Astrocyte (in vitro differentiated cells and primary cell): ENCODE data around the gene GRID2. TPM values are rescaled to one million over a fixed set of nuclear protein-coding genes. Genes with fewer than 3 reads are reported as not detected.

Experiments
- DNase-seq: peaks from one replicate; pipeline ENCODE4 v3.0.0-alpha.2; 2010; ENCODE audit warnings: low read depth
- FAIRE-seq: peaks from 2 replicates; lab custom pipeline; 2011; peaks lifted over from hg19 to GRCh38; lab: Jason Lieb, UNC
- H2AFZ ChIP-seq: 2 replicates; pipeline ENCODE4 v1.6.0; 2012; ENCODE audit warnings: low read depth, low read length, inconsistent platforms
- H3K27ac ChIP-seq: 2 replicates; pipeline ENCODE4 v1.5.1; 2011; ENCODE audit warnings: low read depth, low read length, inconsistent platforms
- H3K27me3 ChIP-seq: 2 replicates; pipeline ENCODE4 v1.6.0; 2011; ENCODE audit warnings: low read length, inconsistent platforms; ENCODE audit not compliant: insufficient read depth
- H3K36me3 ChIP-seq: 2 replicates; pipeline ENCODE4 v1.5.1; 2011; ENCODE audit warnings: low read length, inconsistent platforms; ENCODE audit not compliant: insufficient read depth
- H3K4me1 ChIP-seq: 2 replicates; pipeline ENCODE4 v1.5.1; 2011; ENCODE audit warnings: low read length, inconsistent platforms; ENCODE audit not compliant: insufficient read depth
- H3K4me2 ChIP-seq: 2 replicates; pipeline ENCODE4 v1.6.0; 2012; ENCODE audit warnings: low read length, inconsistent platforms
- H3K4me3 ChIP-seq: 2 replicates; pipeline ENCODE4 v1.5.1; 2011; ENCODE audit warnings: low read depth, mild to moderate bottlenecking, low read length, inconsistent platforms; ENCODE audit not compliant: insufficient read depth
- H3K79me2 ChIP-seq: 2 replicates; pipeline ENCODE4 v1.6.0; 2012; ENCODE audit warnings: mild to moderate bottlenecking, low read length, inconsistent platforms; ENCODE audit not compliant: insufficient read depth
- H3K9ac ChIP-seq: 2 replicates; pipeline ENCODE4 v1.6.0; 2012; ENCODE audit warnings: mild to moderate bottlenecking, low read length, inconsistent platforms
- H3K9me3 ChIP-seq: 2 replicates; pipeline ENCODE4 v1.5.1; 2012; ENCODE audit warnings: low read depth, mild to moderate bottlenecking, low read length, inconsistent platforms; ENCODE audit not compliant: insufficient read depth
- H4K20me1 ChIP-seq: 2 replicates; pipeline ENCODE4 v1.6.0; 2012; ENCODE audit warnings: low read length, inconsistent platforms; ENCODE audit not compliant: insufficient read depth
- H3K27ac Mint-ChIP-seq: one replicate; pipeline ENCODE4 v1.8.0; 2021; ENCODE audit warnings: mild to moderate bottlenecking, mixed read lengths; ENCODE audit not compliant: unreplicated experiment
- H3K27me3 Mint-ChIP-seq: one replicate; pipeline ENCODE4 v1.8.0; 2021; ENCODE audit warnings: low read depth, mixed read lengths; ENCODE audit not compliant: unreplicated experiment
- H3K36me3 Mint-ChIP-seq: one replicate; pipeline ENCODE4 v1.8.0; 2021; ENCODE audit warnings: low read depth, mixed read lengths; ENCODE audit not compliant: unreplicated experiment
- H3K4me1 Mint-ChIP-seq: one replicate; pipeline ENCODE4 v1.8.0; 2021; ENCODE audit warnings: low read depth, mixed read lengths; ENCODE audit not compliant: unreplicated experiment
- H3K4me3 Mint-ChIP-seq: one replicate; pipeline ENCODE4 v1.8.0; 2021; ENCODE audit warnings: mild to moderate bottlenecking, moderate library complexity, mixed read lengths; ENCODE audit not compliant: unreplicated experiment
- H3K9me3 Mint-ChIP-seq: one replicate; pipeline ENCODE4 v1.8.0; 2021; ENCODE audit warnings: mild to moderate bottlenecking, mixed read lengths; ENCODE audit not compliant: unreplicated experiment
- EZH2 ChIP-seq: IDR thresholded peaks from 2 replicates; pipeline ENCODE4 v1.6.1; 2012; ENCODE audit warnings: mild to moderate bottlenecking, low read length, inconsistent platforms; ENCODE audit not compliant: insufficient read depth
- total RNA-seq: library from RNA; stranded (reverse); gene quantifications from 2 replicates; pipeline ENCODE4 v1.2.1, GENCODE V29; 2021
- TF ChIP-seq, protein P1 (sequence below): IDR thresholded peaks from 2 replicates; pipeline ENCODE4 v1.5.1; 2011; ENCODE audit warnings: low read depth, mild to moderate bottlenecking, inconsistent platforms, low read length, moderate library complexity; ENCODE audit not compliant: insufficient read depth

The GRID2 gene
- total RNA-seq, 1 donor from 2014 or later = 0.14 TPM

DNA sequence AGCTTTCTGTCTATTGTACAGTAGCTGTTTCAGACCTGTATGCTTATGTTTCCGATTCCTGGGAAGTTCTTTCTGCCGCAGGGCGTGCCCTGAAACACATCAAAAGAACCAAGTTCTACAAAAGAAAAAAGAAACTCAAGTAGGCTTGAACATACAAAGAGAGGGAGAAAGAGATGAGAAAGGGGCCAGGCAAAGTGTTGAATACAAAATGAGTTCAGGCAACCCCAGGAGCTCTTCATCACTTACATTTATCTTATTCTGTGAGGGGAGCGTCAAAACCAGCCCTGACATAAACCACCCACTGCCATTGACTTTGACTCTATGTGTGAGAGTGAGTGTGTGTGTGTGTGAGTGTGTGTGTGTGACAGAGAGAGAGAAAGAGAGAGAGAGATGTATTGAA lies 1498.3 kb downstream of the GRID2 start:
- Histone ChIP-seq H2AFZ (no peak overlapping the region), H3K27me3 (peaks cover 6% of the 10 kb centered on the region), H3K9ac (no peak overlapping the region), H3K79me2 (no peaks in the 10 kb centered on the region), H3K9me3 (no peaks in the 10 kb centered on the region), H4K20me1 (no peaks in the 10 kb centered on the region), H3K27ac (no peak overlapping the region), H3K4me3 (no peak overlapping the region), H3K36me3 (no peaks in the 10 kb centered on the region), H3K4me2 (no peak overlapping the region), H3K4me1 (no peaks in the 10 kb centered on the region)
- H3K4me1 Mint-ChIP-seq = no peaks in the 10 kb centered on the region
- no peak overlapping the region for H3K27ac Mint-ChIP-seq
- no peaks in the 10 kb centered on the region for H3K9me3 Mint-ChIP-seq
- H3K36me3 Mint-ChIP-seq = no peaks in the 10 kb centered on the region
- no peak for FAIRE-seq
- no peak for DNase-seq
- no peak overlapping the region for H3K4me3 Mint-ChIP-seq
- no peak for TF ChIP-seq EZH2
- TF ChIP-seq, protein P1, sequence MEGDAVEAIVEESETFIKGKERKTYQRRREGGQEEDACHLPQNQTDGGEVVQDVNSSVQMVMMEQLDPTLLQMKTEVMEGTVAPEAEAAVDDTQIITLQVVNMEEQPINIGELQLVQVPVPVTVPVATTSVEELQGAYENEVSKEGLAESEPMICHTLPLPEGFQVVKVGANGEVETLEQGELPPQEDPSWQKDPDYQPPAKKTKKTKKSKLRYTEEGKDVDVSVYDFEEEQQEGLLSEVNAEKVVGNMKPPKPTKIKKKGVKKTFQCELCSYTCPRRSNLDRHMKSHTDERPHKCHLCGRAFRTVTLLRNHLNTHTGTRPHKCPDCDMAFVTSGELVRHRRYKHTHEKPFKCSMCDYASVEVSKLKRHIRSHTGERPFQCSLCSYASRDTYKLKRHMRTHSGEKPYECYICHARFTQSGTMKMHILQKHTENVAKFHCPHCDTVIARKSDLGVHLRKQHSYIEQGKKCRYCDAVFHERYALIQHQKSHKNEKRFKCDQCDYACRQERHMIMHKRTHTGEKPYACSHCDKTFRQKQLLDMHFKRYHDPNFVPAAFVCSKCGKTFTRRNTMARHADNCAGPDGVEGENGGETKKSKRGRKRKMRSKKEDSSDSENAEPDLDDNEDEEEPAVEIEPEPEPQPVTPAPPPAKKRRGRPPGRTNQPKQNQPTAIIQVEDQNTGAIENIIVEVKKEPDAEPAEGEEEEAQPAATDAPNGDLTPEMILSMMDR = no peak
- peaks cover 4% of the 10 kb centered on the region for H3K27me3 Mint-ChIP-seq

DNA sequence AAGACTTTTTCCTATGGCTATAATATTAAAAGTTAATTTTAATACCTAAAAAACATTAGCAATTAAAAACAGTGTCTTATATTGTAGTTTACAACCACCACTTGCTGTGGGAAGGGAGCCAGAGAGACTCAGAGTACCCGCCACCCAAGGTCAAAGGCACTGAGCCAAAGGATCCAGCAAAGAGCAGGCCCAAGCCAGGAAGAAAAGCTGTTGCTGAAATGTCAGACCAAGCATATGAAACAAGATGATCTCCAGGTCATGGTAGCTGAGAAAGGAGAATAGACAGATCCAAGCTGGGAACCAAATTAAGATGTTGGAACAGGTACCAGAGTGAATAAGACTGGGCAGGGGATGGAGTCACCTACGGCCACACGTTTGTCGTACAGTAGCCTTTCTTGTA lies 1506.0 kb downstream of the GRID2 start:
- Histone ChIP-seq H3K79me2 (no peaks in the 10 kb centered on the region), H3K36me3 (no peaks in the 10 kb centered on the region), H3K4me2 (no peak overlapping the region), H3K9me3 (no peaks in the 10 kb centered on the region), H2AFZ (no peak overlapping the region), H4K20me1 (no peaks in the 10 kb centered on the region), H3K9ac (no peak overlapping the region), H3K27me3 (no peaks in the 10 kb centered on the region), H3K4me3 (no peak overlapping the region), H3K27ac (no peak overlapping the region), H3K4me1 (no peaks in the 10 kb centered on the region)
- Mint-ChIP-seq H3K27ac (no peak overlapping the region), H3K4me3 (no peak overlapping the region), H3K27me3 (peaks cover 21% of the 10 kb centered on the region), H3K9me3 (no peaks in the 10 kb centered on the region), H3K36me3 (no peaks in the 10 kb centered on the region), H3K4me1 (peaks cover 3% of the 10 kb centered on the region)
- DNase-seq (no peak), FAIRE-seq (no peak)
- TF ChIP-seq, protein P1 = no peak
- TF ChIP-seq EZH2 = no peak

DNA sequence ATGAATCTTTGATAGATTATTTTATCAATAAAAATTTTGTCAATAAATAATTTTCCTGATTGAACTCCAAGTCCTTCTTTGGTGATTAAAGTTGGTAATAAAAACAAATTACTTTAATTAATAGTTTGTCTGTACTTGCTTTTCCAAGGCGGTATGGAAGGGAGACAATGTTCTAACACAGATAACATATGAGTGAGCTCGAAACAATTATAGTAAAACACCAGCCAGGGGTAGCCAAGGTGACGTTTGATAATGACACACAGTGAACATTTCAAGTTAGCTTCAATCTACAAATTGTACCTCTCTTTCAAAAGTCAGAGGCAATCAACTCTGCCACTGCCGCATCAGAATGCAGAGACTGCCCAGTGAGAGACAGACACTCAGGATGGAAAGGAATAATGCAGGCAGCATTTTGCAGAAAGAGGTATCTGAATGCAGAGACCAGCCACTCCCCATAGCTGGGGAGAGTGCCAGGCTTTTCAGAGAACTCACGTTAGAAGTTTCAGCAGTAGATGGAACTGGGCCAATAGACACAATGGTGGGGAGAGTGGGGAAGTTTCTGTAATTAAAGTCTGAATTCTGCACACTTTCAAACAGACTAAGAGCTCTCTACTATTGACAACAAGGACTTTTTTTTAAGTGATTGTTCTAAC lies 1506.7 kb downstream of the GRID2 start:
- Histone ChIP-seq H3K4me1 (no peaks in the 10 kb centered on the region), H3K4me3 (no peak overlapping the region), H3K9me3 (no peaks in the 10 kb centered on the region), H3K9ac (no peak overlapping the region), H3K79me2 (no peaks in the 10 kb centered on the region), H3K27me3 (no peaks in the 10 kb centered on the region), H4K20me1 (no peaks in the 10 kb centered on the region), H3K4me2 (no peak overlapping the region), H2AFZ (no peak overlapping the region), H3K27ac (no peak overlapping the region), H3K36me3 (no peaks in the 10 kb centered on the region)
- TF ChIP-seq, protein P1 = no peak
- no peak for TF ChIP-seq EZH2
- Mint-ChIP-seq H3K27ac (no peak overlapping the region), H3K36me3 (no peaks in the 10 kb centered on the region), H3K4me1 (peaks cover 4% of the 10 kb centered on the region), H3K27me3 (peaks cover 21% of the 10 kb centered on the region), H3K9me3 (no peaks in the 10 kb centered on the region), H3K4me3 (no peak overlapping the region)
- FAIRE-seq (no peak), DNase-seq (no peak)
